HepG2 (cell line): Measurements from ENCODE around the gene MEPCE. TPM values are rescaled to one million over a fixed set of nuclear protein-coding genes. Genes with fewer than 3 reads are reported as not detected.

Experiments used
- ATF5 ChIP-seq: sonication (generic); formaldehyde crosslinking; IDR thresholded peaks from 2 replicates; pipeline ENCODE4 v1.4.0; 2020; ENCODE audit warnings: mild to moderate bottlenecking, low read depth, missing genetic modification reagents
- GATAD2A ChIP-seq: IDR thresholded peaks from 2 replicates; pipeline ENCODE4 v1.6.1; 2016
- HHEX ChIP-seq: IDR thresholded peaks from 2 replicates; pipeline ENCODE4 v1.6.1; 2016; ENCODE audit warnings: control low read depth
- IKZF5 ChIP-seq: IDR thresholded peaks from 2 replicates; pipeline ENCODE4 v1.6.1; 2018; ENCODE audit warnings: missing genetic modification reagents, mild to moderate bottlenecking, missing compliant biosample characterization
- KDM5B ChIP-seq: sonication (generic); formaldehyde crosslinking; IDR thresholded peaks from 2 replicates; pipeline ENCODE4 v1.4.0; 2020; ENCODE audit warnings: missing genetic modification reagents, mild to moderate bottlenecking, borderline replicate concordance
- MTA1 ChIP-seq: sonication (generic); formaldehyde crosslinking; IDR thresholded peaks from 2 replicates; pipeline ENCODE4 v1.4.0; 2020; ENCODE audit warnings: missing genetic modification reagents, mild to moderate bottlenecking, borderline replicate concordance
- NCOR1 ChIP-seq: fragments of 200-600 bp; sonication (generic); IDR thresholded peaks from 2 replicates; pipeline ENCODE4 v1.7.0; 2017; ENCODE audit warnings: antibody characterized with exemption, low read length, borderline replicate concordance
- NONO ChIP-seq, 2 experiments: fragments of 450-650 bp in 1 of 2; sonication (generic) in 1 of 2; formaldehyde crosslinking in 1 of 2; IDR thresholded peaks in 1 of 2; conservative IDR thresholded peaks in 1 of 2; 2 replicates each; pipeline versions ENCODE4 v1.6.1 to v1.8.0; 2017 to 2022; ENCODE audit warnings: mild to moderate bottlenecking in 1 of 2, missing genetic modification reagents in 1 of 2, moderate library complexity in 1 of 2
- RBAK ChIP-seq: sonication (generic); formaldehyde crosslinking; IDR thresholded peaks from 2 replicates; pipeline ENCODE4 v1.5.1; 2020; ENCODE audit warnings: mild to moderate bottlenecking, missing genetic modification reagents
- SMAD3 ChIP-seq: sonication (generic); formaldehyde crosslinking; IDR thresholded peaks from 2 replicates; pipeline ENCODE4 v1.4.0; 2020; ENCODE audit warnings: missing genetic modification reagents
- SNAPC2 ChIP-seq: sonication (generic); formaldehyde crosslinking; IDR thresholded peaks from 2 replicates; pipeline ENCODE4 v1.8.1; 2022; ENCODE audit warnings: mild to moderate bottlenecking, missing genetic modification reagents
- ZBTB46 ChIP-seq: sonication (generic); formaldehyde crosslinking; IDR thresholded peaks from 2 replicates; pipeline ENCODE4 v1.4.0; 2020; ENCODE audit warnings: mild to moderate bottlenecking, missing genetic modification reagents, borderline replicate concordance
- ZFP36 ChIP-seq: fragments of 150-350 bp; IDR thresholded peaks from 2 replicates; pipeline ENCODE4 v1.6.1; 2018; ENCODE audit warnings: borderline replicate concordance, low read length, low read depth; ENCODE audit not compliant: partially characterized antibody
- ZFP37 ChIP-seq: sonication (generic); formaldehyde crosslinking; IDR thresholded peaks from 2 replicates; pipeline ENCODE4 v1.4.0; 2020; ENCODE audit warnings: missing genetic modification reagents, borderline replicate concordance
- ZNF263 ChIP-seq: sonication (generic); formaldehyde crosslinking; IDR thresholded peaks from 2 replicates; pipeline ENCODE4 v1.4.0; 2020; ENCODE audit warnings: missing genetic modification reagents
- ZNF564 ChIP-seq: sonication (generic); formaldehyde crosslinking; IDR thresholded peaks from 2 replicates; pipeline ENCODE4 v1.8.1; 2023; ENCODE audit warnings: mild to moderate bottlenecking, missing genetic modification reagents
- ZNF609 ChIP-seq: sonication (generic); formaldehyde crosslinking; IDR thresholded peaks from 2 replicates; pipeline ENCODE4 v1.4.0; 2020; ENCODE audit warnings: mild to moderate bottlenecking, missing genetic modification reagents, borderline replicate concordance
- ZNF703 ChIP-seq: sonication (generic); formaldehyde crosslinking; IDR thresholded peaks from 2 replicates; pipeline ENCODE4 v1.5.1; 2020; ENCODE audit warnings: missing genetic modification reagents, mild to moderate bottlenecking, moderate library complexity, borderline replicate concordance
- ZNF792 ChIP-seq: IDR thresholded peaks from 2 replicates; pipeline ENCODE4 v1.6.1; 2016
- ZSCAN20 ChIP-seq: sonication (generic); formaldehyde crosslinking; IDR thresholded peaks from 2 replicates; pipeline ENCODE4 v1.4.0; 2020; ENCODE audit warnings: missing genetic modification reagents, mild to moderate bottlenecking, borderline replicate concordance
- ZSCAN25 ChIP-seq: sonication (generic); formaldehyde crosslinking; IDR thresholded peaks from 2 replicates; pipeline ENCODE4 v1.8.0; 2022; ENCODE audit warnings: mild to moderate bottlenecking, missing genetic modification reagents
- polyA plus RNA-seq, 8 experiments: library from polyadenylated mRNA; depleted of rRNA in 3 of 8; stranded (reverse) in 7 of 8; unstranded in 1 of 8; fragments of >200 nt; fragmentation: Illumina TruSeq in 4 of 8; extraction: Trizol in 4 of 8; gene quantifications; 2 replicates each; pipeline versions ENCODE4 v1.2.1 to v1.2.3, GENCODE V29; 2011 to 2016; ENCODE audit warnings: low read depth in 4 of 8, missing spikeins in 1 of 8, mixed read lengths in 1 of 8; ENCODE audit not compliant: insufficient read depth in 1 of 8
- total RNA-seq, 5 experiments: library from RNA; depleted of rRNA; stranded (reverse); fragments of >200 nt; fragmentation: Illumina TruSeq; extraction: Trizol; gene quantifications; 2 replicates each; pipeline ENCODE4 v1.2.3, GENCODE V29; 2016; ENCODE audit warnings: low read depth in 1 of 5

The MEPCE gene
- total and polyA plus RNA-seq, 2 of the 13 experiments (the other 11 are each of a cell fraction or from before 2014, with no cell fraction given): 12.3 to 26.0 TPM

GRCh38 chr7:100469227-100470044, 39.8 kb downstream of the MEPCE start (continued):
- TF ChIP-seq ZNF609 (CRISPR knock-in tag) (0 out of 2 replicates have a peak, but pooled peaks have one; percentile 25), ZFP36 (no peak), ZSCAN20 (CRISPR knock-in tag) (no peak), ZNF263 (CRISPR knock-in tag) (peak; percentile 42; the same call in 1 of the 2 replicates), ZSCAN25 (CRISPR knock-in tag) (no peak; the same call in none of the 2 replicates), ZFP37 (no peak), ATF5 (CRISPR knock-in tag) (no peak), NONO (IDR thresholded peaks at IDR 0.05) (no peak), NONO (CRISPR knock-in tag; conservative IDR thresholded peaks at IDR 0.05) (no peak), ZNF564 (CRISPR knock-in tag) (no peak), HHEX (no peak), KDM5B (CRISPR knock-in tag) (peak; percentile 50; the same call in 1 of the 2 replicates), SNAPC2 (no peak), ZBTB46 (no peak), ZNF703 (CRISPR knock-in tag) (no peak), SMAD3 (peak; percentile 67; the same call in 1 of the 2 replicates), NCOR1 (no peak), IKZF5 (CRISPR knock-in tag) (peak; percentile 44; the same call in 1 of the 2 replicates), ZNF792 (CRISPR knock-in tag) (no peak), GATAD2A (no peak), MTA1 (CRISPR knock-in tag) (peak; percentile 39; the same call in 1 of the 2 replicates), RBAK (CRISPR knock-in tag) (no peak)
